ENCODE measurements around the gene TMEM45B. TPM values are rescaled to one million over a fixed set of nuclear protein-coding genes. Genes with fewer than 3 reads are reported as not detected.

The TMEM45B gene
- total RNA-seq, 1 donor from 2014 or later = not detected

GRCh38 chr11:129787532-129788155, 28.0 kb upstream of the TMEM45B start:
- Mint-ChIP-seq H3K4me3 (ENCODE audit: unreplicated experiment) (no peak overlapping the region), H3K36me3 (ENCODE audit: unreplicated experiment) (no peaks in the 10 kb centered on the region), H3K9me3 (ENCODE audit: unreplicated experiment) (no peaks in the 10 kb centered on the region), H3K27ac (ENCODE audit: unreplicated experiment) (no peak overlapping the region), H3K4me1 (ENCODE audit: unreplicated experiment) (no peaks in the 10 kb centered on the region), H3K27me3 (ENCODE audit: unreplicated experiment) (peaks cover 47% of the 10 kb centered on the region)
- TF ChIP-seq CTCF (IDR thresholded peaks at IDR 0.05) = no peak
- DNase-seq (ENCODE audit: extremely low spot score, unreplicated experiment) = no peak

- H3K9me3 Mint-ChIP-seq (ENCODE audit: unreplicated experiment) = no peaks in the 10 kb centered on the region
- no peaks in the 10 kb centered on the region for H3K4me1 Mint-ChIP-seq (ENCODE audit: unreplicated experiment)
- H3K4me3 Mint-ChIP-seq (ENCODE audit: unreplicated experiment) = no peak overlapping the region
- peaks cover 52% of the 10 kb centered on the region for H3K27me3 Mint-ChIP-seq (ENCODE audit: unreplicated experiment)
- no peak for DNase-seq (ENCODE audit: extremely low spot score, unreplicated experiment)
- H3K36me3 Mint-ChIP-seq (ENCODE audit: unreplicated experiment) = no peaks in the 10 kb centered on the region
- no peak overlapping the region for H3K27ac Mint-ChIP-seq (ENCODE audit: unreplicated experiment)
- no peak for TF ChIP-seq CTCF (IDR thresholded peaks at IDR 0.05)
Observed at GRCh38 chr11:129788278-129788677, 27.4 kb upstream of the TMEM45B start.

- Mint-ChIP-seq H3K4me1 (ENCODE audit: unreplicated experiment) (no peaks in the 10 kb centered on the region), H3K4me3 (ENCODE audit: unreplicated experiment) (no peak overlapping the region), H3K27ac (ENCODE audit: unreplicated experiment) (no peak overlapping the region), H3K36me3 (ENCODE audit: unreplicated experiment) (no peaks in the 10 kb centered on the region), H3K27me3 (ENCODE audit: unreplicated experiment) (peaks cover 47% of the 10 kb centered on the region), H3K9me3 (ENCODE audit: unreplicated experiment) (no peaks in the 10 kb centered on the region)
- no peak for TF ChIP-seq CTCF (IDR thresholded peaks at IDR 0.05)
- no peak for DNase-seq (ENCODE audit: extremely low spot score, unreplicated experiment)
Observed at GRCh38 chr11:129790106-129790505, 25.5 kb upstream of the TMEM45B start.

GRCh38 chr11:129791515-129791914, 24.1 kb upstream of the TMEM45B start:
- Mint-ChIP-seq H3K27me3 (ENCODE audit: unreplicated experiment) (peaks cover 54% of the 10 kb centered on the region), H3K9me3 (ENCODE audit: unreplicated experiment) (peaks cover 4% of the 10 kb centered on the region), H3K27ac (ENCODE audit: unreplicated experiment) (no peak overlapping the region), H3K4me1 (ENCODE audit: unreplicated experiment) (no peaks in the 10 kb centered on the region), H3K36me3 (ENCODE audit: unreplicated experiment) (no peaks in the 10 kb centered on the region), H3K4me3 (ENCODE audit: unreplicated experiment) (no peak overlapping the region)
- no peak for TF ChIP-seq CTCF (IDR thresholded peaks at IDR 0.05)
- no peak for DNase-seq (ENCODE audit: extremely low spot score, unreplicated experiment)

- Mint-ChIP-seq H3K4me3 (ENCODE audit: unreplicated experiment) (no peak overlapping the region), H3K36me3 (ENCODE audit: unreplicated experiment) (no peaks in the 10 kb centered on the region), H3K9me3 (ENCODE audit: unreplicated experiment) (peaks cover 4% of the 10 kb centered on the region), H3K27me3 (ENCODE audit: unreplicated experiment) (peaks cover 48% of the 10 kb centered on the region), H3K27ac (ENCODE audit: unreplicated experiment) (no peak overlapping the region), H3K4me1 (ENCODE audit: unreplicated experiment) (no peaks in the 10 kb centered on the region)
- no peak for DNase-seq (ENCODE audit: extremely low spot score, unreplicated experiment)
- no peak for TF ChIP-seq CTCF (IDR thresholded peaks at IDR 0.05)
Observed at GRCh38 chr11:129792663-129793062, 23.0 kb upstream of the TMEM45B start.

Data from osteocyte (in vitro differentiated cells).